CD4-positive, alpha-beta T cell treated with Interleukin-2 at 100 ng/mL for 4 hours (primary cell): Measurements from ENCODE around the gene TMPRSS2.

ENCODE experiments used
- DNase-seq: peaks from one replicate; pipeline ENCODE4 v3.0.0-alpha.2; 2020; ENCODE audit warnings: low spot score

TMPRSS2 gene

GRCh38 chr21:41481191-41481590, 26.8 kb downstream of the TMPRSS2 start:
- no peak for DNase-seq

DNA sequence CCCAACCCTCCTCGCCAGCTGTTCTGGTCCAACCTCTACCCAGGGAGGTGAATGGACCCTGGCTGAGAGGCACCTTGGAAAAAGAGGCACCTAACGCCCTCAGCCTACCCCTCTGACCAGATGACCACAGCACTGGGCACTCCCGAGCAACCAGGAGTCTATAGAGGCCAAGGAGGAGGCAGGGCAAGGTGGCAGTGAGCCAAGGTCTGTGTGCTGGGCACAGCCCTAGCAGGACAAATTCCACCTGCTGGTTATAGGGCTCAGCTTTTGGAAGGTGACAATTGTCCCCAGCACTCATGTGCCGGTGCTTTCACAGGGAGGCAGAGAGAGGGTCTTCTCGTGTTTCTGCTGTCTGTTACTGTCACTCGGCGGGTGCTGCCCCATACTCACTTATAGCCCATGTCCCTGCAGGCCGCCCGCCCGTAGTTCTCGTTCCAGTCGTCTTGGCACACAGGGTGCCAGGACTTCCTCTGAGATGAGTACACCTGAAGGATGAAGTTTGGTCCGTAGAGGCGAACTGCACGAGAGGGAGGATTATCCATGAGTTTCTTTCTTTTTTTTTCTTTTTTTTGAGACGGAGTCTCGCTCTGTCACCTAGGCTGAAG, 27.8 kb downstream of the TMPRSS2 start:
- DNase-seq = no peak

DNA sequence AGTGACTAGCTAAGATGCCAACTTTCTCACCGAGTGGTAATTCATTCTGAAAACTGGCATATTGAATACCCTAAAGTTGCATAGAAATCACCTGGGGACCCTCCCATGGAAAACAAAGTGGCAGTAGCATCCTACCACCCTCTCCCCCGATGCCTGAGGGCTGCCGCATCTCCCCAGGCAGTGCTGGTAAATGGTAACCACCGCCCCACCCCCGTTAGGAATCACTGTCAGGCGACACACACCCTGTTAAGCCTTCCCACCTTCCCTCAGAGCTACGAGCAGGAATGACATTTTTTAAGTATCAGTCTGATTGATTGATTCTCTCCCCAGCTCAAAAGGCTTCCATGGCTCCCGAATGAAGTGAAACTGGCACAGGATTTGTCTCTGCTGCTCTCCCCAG, 28.3 kb downstream of the TMPRSS2 start:
- no peak for DNase-seq

GRCh38 chr21:41478319-41479177, 29.4 kb downstream of the TMPRSS2 start:
- DNase-seq = no peak

- DNase-seq = no peak
Observed at GRCh38 chr21:41477641-41478318, 30.2 kb downstream of the TMPRSS2 start.

DNA sequence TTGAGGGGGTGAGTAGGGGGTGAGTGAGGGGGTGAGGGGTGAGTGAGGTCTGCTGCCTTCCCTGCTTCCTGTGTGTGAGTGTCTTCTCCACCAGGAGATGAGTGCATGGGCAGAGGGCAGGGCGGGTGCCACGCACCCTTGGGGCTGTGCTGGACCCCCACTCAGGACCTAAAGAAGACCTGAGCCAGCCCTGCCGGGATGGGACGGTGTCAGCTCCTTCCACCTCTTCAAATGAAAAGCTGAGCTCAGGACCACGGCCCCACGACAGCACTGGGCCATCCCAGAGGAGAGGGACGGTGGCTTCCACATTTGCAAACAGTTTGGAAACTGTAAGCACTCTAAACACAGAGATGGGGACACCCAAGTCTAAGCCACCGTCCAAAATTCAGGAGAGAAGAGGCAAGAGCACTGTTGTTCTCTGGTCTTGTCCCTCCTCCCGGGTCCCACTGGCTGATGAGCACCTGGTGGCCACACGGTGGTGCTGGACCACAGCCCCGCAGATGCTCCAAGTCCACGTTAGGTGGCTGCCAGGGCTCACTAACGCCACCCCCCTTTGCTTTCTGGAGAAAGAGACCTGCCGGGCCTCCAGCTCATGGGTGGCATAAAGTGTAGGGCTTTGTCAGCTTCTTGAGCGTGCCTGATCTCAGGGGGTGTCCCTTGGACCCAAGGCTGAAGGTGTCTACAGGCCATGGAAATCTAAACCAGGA, 32.1 kb downstream of the TMPRSS2 start:
- no peak for DNase-seq

DNA sequence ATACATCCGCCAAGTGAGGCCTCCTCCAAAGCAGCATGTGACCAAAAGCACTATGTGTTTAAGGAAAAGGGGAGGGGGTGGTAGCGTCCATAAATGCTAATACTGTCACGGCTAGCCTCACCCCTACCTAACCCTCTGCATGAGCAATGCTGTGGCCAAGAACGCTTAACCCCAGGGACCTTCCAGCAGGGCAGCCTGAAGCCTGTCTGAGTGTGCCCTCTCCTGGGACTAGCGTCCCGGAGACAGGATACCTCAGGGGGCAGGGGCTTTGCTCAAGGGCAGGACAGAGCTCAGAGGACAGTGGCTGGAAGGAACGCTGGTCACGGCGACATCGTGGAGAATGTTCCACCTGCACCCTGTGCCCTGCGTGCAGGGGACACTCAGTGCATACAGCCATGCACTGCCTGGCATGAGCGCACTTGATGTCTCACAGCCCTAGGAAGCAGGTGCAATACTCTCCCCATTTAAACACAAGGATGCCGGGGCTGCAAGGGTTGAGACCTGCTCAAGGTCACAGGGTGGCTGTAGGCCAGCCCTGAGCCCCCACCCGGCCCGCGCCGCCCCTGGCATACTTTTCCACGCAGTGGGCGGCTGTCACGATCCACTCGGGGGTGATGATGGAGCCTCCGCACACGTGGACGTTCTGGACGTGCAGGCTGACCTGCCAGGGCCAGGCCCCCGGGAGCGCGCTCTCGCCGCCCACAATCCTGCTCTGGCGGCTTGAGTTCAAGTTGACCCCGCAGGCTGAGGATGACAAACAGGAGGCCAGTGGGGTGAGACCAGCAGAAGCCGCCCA, 35.0 kb downstream of the TMPRSS2 start:
- no peak for DNase-seq

GRCh38 chr21:41470054-41470453, 37.9 kb downstream of the TMPRSS2 start:
- no peak for DNase-seq

GRCh38 chr21:41466024-41466820, 41.7 kb downstream of the TMPRSS2 start:
- no peak for DNase-seq

DNA sequence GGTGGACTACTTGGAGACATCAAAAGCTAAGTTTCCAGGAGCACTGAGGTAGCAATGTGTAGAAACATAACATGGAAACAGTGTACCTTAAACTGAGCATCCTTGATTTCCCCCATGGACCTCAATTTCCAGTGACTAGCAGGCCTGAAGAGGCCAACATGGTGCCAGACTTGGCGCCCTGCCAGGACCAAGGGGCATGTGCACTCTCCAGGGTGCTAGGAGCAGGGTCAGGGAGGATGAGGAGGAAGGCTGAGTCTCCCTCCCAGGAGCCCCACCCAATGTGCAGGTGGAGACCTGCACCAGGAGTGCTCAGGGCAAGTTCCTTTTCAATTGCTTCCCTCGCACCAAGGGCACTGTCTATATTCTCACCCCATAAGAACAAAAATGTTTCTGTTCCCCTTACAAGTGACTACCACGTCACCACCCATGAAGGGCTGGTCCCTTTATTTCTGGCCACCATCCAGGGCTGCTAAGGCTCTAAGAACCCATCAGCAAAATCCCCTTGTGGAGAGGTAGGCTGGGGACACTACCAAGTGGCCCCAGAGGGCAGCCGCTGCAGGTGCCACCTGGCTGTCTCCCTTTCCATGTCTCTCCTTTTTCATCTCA, 42.7 kb downstream of the TMPRSS2 start:
- no peak for DNase-seq

- peak; percentile 50 for DNase-seq
Observed at GRCh38 chr21:41460578-41461527, 47.1 kb downstream of the TMPRSS2 start.

DNA sequence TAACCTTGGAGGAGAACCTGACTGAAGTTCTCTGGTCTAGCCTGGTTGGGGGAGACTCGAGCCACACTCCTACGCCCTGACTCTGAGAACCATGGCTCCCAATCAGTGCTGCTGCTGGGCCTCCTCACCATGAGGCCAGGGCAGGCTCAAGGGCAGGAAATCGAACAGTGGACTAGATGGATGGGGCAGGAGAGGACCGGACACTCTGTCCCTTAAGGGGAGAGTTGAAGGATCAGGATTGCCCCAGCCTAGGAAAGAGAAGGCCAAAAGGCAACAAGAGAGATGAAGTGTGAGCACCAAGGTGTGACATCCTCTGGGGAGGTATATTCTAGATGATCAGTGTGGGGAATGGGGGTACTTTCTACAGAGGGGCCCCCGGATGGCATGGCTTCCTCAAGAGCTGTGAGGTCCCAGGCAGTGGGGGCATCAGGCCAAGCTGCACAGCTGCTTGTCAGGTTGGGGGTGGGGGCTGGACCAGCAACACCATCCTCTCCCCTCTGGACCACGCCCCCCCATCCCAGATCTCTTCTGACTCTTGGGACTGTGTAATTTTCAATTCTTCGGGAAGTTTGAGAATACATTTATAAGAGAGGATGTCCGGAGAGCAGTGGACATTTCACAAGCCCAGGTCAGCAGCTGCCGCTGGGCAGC, 47.9 kb downstream of the TMPRSS2 start:
- no peak for DNase-seq

DNA sequence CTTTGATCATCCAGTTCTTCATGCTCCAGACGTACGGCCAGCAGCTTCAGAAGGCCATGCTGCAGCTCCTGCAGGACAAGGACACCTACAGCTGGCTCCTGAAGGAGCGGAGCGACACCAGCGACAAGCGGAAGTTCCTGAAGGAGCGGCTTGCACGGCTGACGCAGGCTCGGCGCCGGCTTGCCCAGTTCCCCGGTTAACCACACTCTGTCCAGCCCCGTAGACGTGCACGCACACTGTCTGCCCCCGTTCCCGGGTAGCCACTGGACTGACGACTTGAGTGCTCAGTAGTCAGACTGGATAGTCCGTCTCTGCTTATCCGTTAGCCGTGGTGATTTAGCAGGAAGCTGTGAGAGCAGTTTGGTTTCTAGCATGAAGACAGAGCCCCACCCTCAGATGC, 49.4 kb downstream of the TMPRSS2 start:
- DNase-seq = no peak

- no peak for DNase-seq
Observed at GRCh38 chr21:41458121-41458520, 49.8 kb downstream of the TMPRSS2 start.

- no peak for DNase-seq
Observed at GRCh38 chr21:41453761-41454160, 54.2 kb downstream of the TMPRSS2 start.

- DNase-seq = no peak
Observed at GRCh38 chr21:41453198-41453597, 54.8 kb downstream of the TMPRSS2 start.

DNA sequence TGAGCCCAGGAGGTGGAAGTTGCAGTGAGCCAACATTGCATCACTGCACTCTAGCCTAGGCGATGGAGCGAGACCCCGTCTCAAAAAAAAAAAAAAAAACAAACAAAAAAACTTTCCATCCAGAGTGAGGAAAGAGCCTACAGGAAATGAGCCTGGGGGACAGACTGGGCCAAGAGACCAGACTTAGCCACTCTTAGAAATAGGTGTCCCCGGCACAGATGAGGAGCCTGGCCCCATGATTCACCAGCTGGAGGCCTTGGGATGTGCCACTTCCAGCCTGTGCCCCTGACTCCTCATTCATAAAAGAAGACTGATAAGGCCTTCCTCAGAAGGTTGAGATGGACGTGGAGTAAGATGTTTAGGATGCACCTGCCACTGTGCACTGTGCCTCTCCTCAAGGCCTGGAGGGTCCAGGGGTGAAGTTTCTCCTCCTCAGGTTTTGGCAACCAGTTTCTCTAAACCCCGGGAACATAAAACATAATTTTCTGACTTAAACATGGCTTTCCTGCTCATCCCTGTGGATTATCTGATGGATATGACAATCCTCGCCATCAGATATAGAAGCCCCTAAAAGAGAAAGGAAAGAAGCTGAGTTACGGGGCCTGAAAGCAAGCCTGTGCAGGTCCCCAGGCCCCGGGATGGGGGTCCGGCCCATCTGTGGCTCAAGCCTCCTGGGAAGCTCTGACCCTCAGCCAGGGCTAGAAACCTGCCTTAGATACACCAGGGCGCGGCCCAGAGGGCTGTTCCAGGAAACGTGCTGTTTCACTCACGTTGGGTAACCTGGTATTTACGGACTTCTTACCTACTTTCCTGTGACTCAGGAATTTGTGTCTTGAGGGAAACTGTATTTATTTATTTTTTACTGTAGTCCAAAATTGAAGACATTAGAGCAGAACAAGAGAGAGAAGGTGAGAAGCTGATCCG, 55.9 kb downstream of the TMPRSS2 start:
- no peak for DNase-seq

DNA sequence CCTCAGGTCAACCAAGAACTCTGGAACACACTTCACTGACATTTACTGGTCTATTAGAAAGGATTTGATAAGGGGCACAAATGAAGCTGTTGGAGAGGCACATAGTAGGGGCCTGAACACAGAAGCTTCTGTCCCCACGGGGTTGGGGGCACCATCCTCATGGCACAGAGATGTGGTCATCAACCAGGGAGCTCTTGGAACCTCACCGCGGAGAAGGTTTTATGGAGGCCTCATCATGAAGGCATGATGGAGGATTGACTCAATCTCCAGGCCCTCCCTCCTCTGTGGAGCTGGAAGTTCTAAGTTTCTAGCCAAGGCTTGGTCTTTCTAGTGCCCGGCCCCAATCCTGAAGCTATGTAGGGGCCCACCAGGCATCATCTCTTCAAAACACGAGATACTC, 58.3 kb downstream of the TMPRSS2 start:
- no peak for DNase-seq
